Islet precursor cell (in vitro differentiated cells): ENCODE data around the gene AKAP8.

Source experiments
- DNase-seq: peaks from one replicate; pipeline ENCODE4 v3.0.0-alpha.2; 2018

Gene AKAP8

GRCh38 chr19:15330801-15331418 is 48.7 kb downstream of the AKAP8 start:
- peak; percentile 74 for DNase-seq

- no peak for DNase-seq
Measured at GRCh38 chr19:15328312-15328711, 51.3 kb downstream of the AKAP8 start.

GRCh38 chr19:15324791-15325519 is 54.6 kb downstream of the AKAP8 start:
- DNase-seq = no peak

- no peak for DNase-seq
Measured at GRCh38 chr19:15323496-15324235, 55.9 kb downstream of the AKAP8 start.

- DNase-seq = no peak
Measured at GRCh38 chr19:15321739-15322138, 57.8 kb downstream of the AKAP8 start.

- DNase-seq = no peak
Measured at GRCh38 chr19:15320116-15320515, 59.5 kb downstream of the AKAP8 start.

- no peak for DNase-seq
Measured at GRCh38 chr19:15318241-15318691, 61.3 kb downstream of the AKAP8 start.

- DNase-seq = no peak
Measured at GRCh38 chr19:15317392-15318071, 62.1 kb downstream of the AKAP8 start.

- DNase-seq = no peak
Measured at GRCh38 chr19:15316498-15316897, 63.1 kb downstream of the AKAP8 start.

GRCh38 chr19:15315101-15315500 is 64.5 kb downstream of the AKAP8 start:
- DNase-seq = no peak

- DNase-seq = no peak
Measured at GRCh38 chr19:15313649-15314279, 65.8 kb downstream of the AKAP8 start.

- DNase-seq = no peak
Measured at GRCh38 chr19:15307169-15307568, 72.4 kb downstream of the AKAP8 start.

- DNase-seq = no peak
Measured at GRCh38 chr19:15305582-15306334, 73.8 kb downstream of the AKAP8 start.

- no peak for DNase-seq
Measured at GRCh38 chr19:15304140-15304705, 75.4 kb downstream of the AKAP8 start.
